Umbilical cord (tissue), 2 donors: ENCODE results near the gene SDR42E2. TPM values are rescaled to one million over a fixed set of nuclear protein-coding genes. Genes with fewer than 3 reads are reported as not detected.
"Not testable (repeated sequence)": the region's sequence is repeated elsewhere in the genome, so short reads cannot be mapped to it uniquely, and the experiment has no call there.

ENCODE experiments used
- DNase-seq: peaks from one replicate; pipeline ENCODE4 v3.0.0-alpha.2; 2015; ENCODE audit warnings: low spot score
- total RNA-seq: library from RNA; depleted of rRNA; stranded (reverse); fragments of >200 nt; gene quantifications from one replicate; pipeline ENCODE4 v1.2.3, GENCODE V29; 2014; ENCODE audit warnings: low replicate concordance; ENCODE audit not compliant: insufficient read depth

The SDR42E2 gene
- total RNA-seq, 1 donor from 2014 or later = not detected

DNA sequence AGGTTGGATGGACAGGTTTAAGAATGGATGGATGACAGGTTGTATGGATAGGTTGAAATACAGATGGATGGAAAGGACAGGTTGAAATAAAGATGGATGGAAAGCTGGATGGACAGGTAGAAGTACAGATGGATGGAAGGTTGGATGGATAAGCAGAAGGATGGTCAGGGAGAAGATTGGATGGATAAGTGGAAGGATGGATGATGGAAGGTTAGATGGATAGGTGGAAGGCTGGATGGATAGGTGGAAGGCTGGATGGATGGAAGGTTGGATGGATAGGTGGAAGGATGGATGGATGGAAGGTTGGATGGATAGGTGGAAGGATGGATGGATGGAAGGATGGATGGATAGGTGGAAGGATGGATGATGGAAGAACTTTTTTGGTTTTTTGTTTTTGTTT lies 905 bp upstream of the SDR42E2 start:
- DNase-seq = no peak

DNA sequence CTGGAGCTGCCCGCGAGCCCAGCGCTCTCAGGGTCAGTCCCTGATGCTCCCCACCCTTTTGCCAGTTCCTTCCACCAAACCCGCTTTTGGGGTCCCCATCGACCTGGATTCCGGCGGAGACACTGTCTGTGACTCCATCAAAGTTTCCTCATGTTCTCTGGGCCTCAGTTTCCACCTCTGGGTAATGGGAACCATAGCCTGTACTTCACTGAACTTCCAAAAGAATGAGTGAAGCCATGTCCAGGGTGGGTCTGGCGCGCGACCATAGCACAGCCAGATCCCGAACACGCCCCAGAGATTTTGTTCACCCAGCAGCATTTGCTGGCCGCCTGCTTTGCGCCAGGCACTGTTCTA lies 327 bp downstream of the SDR42E2 start:
- DNase-seq = no peak

DNA sequence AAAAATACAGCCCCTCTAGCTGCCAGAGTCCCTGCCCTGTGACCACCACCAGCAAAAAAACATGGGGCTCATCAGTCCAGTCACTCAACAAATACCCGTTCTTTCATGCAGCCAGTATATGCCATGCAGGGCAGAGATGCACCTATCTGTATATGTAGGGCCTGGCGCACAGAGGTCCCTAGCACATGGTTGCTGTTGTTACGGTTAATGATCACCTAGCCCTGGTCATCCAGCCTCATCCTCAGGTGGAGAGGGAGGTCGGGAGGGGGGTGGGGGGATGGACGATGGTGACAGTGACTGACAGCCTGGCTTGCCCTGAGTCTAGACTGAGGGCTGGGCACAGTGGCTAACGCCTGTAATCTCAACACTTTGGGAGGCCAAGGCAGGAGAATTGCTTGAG lies 1.5 kb downstream of the SDR42E2 start:
- DNase-seq = no peak

DNA sequence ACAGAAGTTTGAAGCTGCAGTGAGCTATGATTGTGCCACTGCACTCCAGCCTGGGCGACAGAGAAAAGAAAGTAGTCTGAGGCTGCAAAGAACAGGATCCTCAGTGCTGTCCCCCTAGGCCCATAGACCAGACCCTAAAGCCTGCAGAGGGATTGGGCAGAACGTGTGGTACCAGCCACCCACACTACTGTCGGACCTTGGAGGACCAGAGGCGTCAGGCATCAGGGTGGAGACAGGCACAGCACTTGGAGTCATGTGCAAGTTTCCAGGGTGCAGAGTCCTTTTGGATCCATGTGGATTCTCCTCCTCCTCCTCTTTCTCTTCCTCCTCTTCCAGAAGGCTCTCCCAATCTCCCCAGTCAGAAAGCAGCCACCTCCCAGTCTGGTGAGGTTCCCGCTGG lies 2.2 kb downstream of the SDR42E2 start:
- DNase-seq = no peak

GRCh38 chr16:22165508-22166285 lies 3.4 kb downstream of the SDR42E2 start:
- no peak for DNase-seq

GRCh38 chr16:22171953-22172352 lies 9.6 kb downstream of the SDR42E2 start:
- no peak for DNase-seq

DNA sequence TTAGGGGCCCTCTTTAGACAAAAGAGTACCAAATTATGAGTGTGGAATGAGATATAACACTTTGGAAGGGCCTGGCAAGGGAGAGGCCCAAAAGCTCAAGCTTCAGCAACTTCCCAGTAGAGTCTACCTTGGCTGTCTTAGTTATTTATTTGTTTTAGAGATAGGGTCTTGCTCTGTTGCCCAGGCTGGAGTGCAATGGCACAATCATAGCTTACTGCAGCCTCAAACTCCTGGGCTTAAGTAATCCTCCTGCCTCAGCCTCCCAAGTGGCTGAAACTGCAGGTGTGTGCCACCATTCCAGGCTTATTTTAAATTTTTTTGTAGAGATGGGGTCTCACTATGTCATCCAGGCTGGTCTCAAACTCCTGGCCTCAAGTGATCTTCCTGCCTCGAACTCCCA lies 10.3 kb downstream of the SDR42E2 start:
- DNase-seq = not testable (repeated sequence)

DNA sequence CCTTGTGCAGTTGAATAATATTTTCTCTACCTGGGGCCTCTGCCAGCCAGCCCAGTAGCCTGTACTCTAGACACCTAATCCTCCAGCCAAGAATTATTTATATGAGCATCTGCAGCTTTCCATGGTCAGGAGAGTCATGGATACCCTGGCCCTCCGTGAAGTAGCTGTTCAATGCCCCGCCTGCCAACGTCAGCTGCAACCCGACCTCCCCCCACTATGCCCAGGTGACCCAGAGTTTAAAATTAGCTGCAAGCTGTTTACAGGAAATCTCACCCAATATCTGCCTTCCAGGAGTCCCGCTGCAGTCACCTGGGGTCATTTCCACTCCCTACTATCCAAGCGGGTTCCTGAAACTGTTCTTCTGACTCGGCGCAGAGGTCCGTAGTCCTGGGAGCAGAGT lies 12.3 kb downstream of the SDR42E2 start:
- DNase-seq = no peak

- DNase-seq = no peak
These were observed 15.9 kb downstream of the SDR42E2 start for GRCh38 chr16:22177968-22178930.

DNA sequence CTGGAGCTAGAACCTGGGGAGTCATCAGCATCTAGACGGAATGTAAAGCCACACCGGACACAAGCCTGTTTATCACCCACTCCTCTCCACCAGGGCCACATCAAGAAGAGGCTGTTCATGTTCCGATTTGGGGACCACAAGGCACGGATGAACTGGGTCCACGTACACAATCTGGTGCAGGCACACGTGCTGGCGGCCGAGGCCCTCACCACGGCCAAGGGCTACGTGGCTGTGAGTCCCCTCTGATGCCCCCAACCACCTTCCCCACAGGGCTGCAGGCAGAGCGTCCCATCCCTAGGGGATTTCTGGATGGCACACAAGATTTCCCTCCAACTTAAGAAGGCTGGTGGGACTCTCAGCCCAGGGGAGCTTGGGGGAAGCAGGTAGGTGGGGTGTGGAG lies 19.1 kb downstream of the SDR42E2 start:
- no peak for DNase-seq

GRCh38 chr16:22181843-22182242 lies 19.5 kb downstream of the SDR42E2 start:
- DNase-seq = no peak

- no peak for DNase-seq
These were observed 21.0 kb downstream of the SDR42E2 start for GRCh38 chr16:22183335-22183734.

GRCh38 chr16:22183901-22184614 lies 21.8 kb downstream of the SDR42E2 start:
- no peak for DNase-seq

DNA sequence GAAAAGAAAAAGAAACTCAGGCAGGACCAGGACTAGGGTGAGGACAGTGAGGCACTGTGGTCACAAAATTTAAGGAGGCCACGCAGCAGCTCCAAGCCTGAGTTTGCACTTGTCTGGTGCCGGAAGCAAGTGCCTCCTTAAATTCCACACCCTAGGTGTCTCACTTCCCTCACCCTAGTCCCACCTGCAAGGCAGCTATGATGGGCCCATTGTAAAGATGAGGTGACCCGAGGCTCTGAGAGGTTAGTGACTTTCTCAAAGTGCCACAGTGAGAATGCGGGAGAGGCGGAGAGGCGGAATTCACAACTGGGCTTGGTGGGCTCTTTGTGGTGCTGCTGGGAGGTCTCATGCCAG lies 22.3 kb downstream of the SDR42E2 start:
- DNase-seq = no peak

GRCh38 chr16:22186517-22186916 lies 24.2 kb downstream of the SDR42E2 start:
- no peak for DNase-seq

DNA sequence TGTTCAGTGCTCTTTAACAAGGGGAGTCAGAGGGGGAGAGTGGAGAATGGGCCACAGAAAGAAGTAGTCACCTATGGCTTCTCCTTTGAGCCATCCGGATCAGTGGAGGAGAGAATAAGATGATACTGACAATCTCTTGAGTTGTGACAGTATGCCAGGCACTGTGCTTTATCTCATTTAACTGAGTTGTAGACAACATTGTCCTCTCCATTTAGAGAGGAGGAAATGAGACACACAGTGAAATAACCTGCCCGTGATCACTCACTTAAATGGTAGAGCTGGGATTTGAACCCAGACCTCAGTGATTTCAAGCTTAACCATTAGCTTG lies 25.9 kb downstream of the SDR42E2 start:
- no peak for DNase-seq

- DNase-seq = peak; percentile 86
These were observed 26.5 kb downstream of the SDR42E2 start for GRCh38 chr16:22188595-22189442.

GRCh38 chr16:22189473-22190080 lies 27.3 kb downstream of the SDR42E2 start:
- DNase-seq = peak; percentile 61

- no peak for DNase-seq
These were observed 27.9 kb downstream of the SDR42E2 start for GRCh38 chr16:22190081-22190775.

DNA sequence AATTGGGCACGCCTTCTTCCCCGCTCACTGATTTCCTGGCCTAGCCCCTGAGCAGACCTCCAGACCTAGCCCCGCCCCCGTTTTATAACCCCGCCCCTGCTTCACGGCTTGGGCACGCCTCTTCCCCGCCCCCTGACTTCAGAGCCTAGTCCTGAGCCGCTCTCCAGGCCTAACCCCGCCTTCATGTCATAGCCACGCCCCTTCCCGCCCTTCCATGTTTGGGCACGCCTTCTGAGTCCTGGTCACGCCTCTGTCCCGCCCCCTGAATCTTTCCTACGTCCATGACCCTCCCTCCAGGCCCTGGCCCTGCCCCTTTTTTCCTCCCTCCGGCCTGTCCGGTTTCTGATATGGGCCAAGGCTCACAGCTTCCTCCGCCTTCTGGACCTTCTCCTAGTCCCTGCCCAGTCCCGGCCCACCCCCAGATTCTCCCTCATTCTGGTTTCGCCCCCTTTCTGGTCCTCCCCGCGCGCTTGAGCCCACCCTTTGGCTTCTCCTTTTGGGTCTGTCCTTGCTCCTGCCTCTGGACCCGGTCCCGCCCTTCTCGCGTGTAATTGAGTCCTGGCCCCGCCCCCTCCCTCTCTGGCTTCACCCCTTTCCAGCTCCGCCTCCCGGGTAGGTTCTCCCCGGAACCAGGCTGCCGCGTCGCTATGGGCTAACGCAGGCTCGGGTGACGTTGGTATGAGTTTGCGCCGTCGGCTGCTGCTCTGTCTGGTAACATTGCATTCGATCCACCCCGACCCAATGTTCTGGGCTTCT lies 28.6 kb downstream of the SDR42E2 start:
- DNase-seq = peak; percentile 100
